Activated B cell treated with CpG ODN at 0.5 μM for 24 hours (primary cell): ENCODE results near the gene GFOD2. TPM values are rescaled to one million over a fixed set of nuclear protein-coding genes. Genes with fewer than 3 reads are reported as not detected.

Experiments
- ATAC-seq: fragments of 200-7000 bp; cut with Tn5 transposase; one replicate; pipeline ENCODE4 v1.10.0; 2021; ENCODE audit warnings: low read depth, mild to moderate bottlenecking, moderate library complexity
- CTCF ChIA-PET: fragments of 350-600 bp; sonication (Branson Sonifier 250); formaldehyde crosslinking; loops from one replicate; lab custom pipeline; 2021; ENCODE audit warnings: antibody characterized with exemption; lab: Charles Lee
- POLR2A ChIA-PET: fragments of 350-600 bp; sonication (Branson Sonifier 250); formaldehyde crosslinking; loops from one replicate; lab custom pipeline; 2021; ENCODE audit warnings: antibody characterized with exemption; lab: Charles Lee
- DNase-seq: peaks from one replicate; pipeline ENCODE4 v3.0.0; 2022
- H3K27ac Mint-ChIP-seq: one replicate; pipeline ENCODE4 v1.8.0; 2020; ENCODE audit warnings: mixed read lengths
- H3K27me3 Mint-ChIP-seq: one replicate; pipeline ENCODE4 v1.8.0; 2021; ENCODE audit warnings: mixed read lengths
- H3K36me3 Mint-ChIP-seq: one replicate; pipeline ENCODE4 v1.8.0; 2021; ENCODE audit warnings: low read depth, mixed read lengths
- H3K4me1 Mint-ChIP-seq: one replicate; pipeline ENCODE4 v1.8.0; 2021; ENCODE audit warnings: mixed read lengths
- H3K4me3 Mint-ChIP-seq: one replicate; pipeline ENCODE4 v1.8.0; 2020; ENCODE audit warnings: mild to moderate bottlenecking, mixed read lengths
- H3K9me3 Mint-ChIP-seq: one replicate; pipeline ENCODE4 v1.8.0; 2020; ENCODE audit warnings: mixed read lengths
- intact Hi-C: fragments of 100-400 bp; cut with micrococcal nuclease; formaldehyde crosslinking; loops from one replicate; pipeline ENCODE4 v1.15.1; 2024
- total RNA-seq: library from RNA; stranded (reverse); gene quantifications from 2 replicates; pipeline ENCODE4 v1.2.3, GENCODE V29; 2022
- TF ChIP-seq, protein P1 (sequence below): fragments of 200-600 bp; IDR thresholded peaks from one replicate; pipeline ENCODE4 v1.8.0; 2022; ENCODE audit warnings: antibody characterized with exemption, mild to moderate bottlenecking

The GFOD2 gene
- total RNA-seq, 1 donor from 2014 or later, result 12.6 TPM

DNA sequence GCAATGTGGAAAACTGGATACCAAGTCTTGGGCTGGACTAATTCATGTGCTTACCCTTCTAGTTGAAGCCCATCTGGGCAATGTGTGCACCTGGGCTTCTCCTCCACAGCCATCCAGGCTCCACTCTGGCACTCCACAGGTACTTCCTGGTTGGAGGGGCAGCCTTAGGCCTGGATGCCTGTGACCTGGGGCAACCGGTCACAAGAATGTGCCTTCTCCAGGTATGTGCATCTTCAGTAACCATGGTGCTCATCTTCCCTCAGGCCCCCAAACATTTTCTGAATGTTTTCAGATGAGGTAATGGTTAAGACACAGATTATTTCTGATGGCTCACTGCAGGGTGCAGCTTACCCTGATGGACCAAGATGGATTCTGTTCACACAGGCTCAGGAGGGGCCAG is 41.4 kb downstream of the GFOD2 start:
- CTCF ChIA-PET, result no interaction called here
- H3K36me3 Mint-ChIP-seq, result peaks cover 22% of the 10 kb centered on the region
- H3K4me3 Mint-ChIP-seq, result no peak overlapping the region
- intact Hi-C loops, result no loop called here
- no peak for DNase-seq
- H3K27me3 Mint-ChIP-seq, result no peaks in the 10 kb centered on the region
- peaks cover 19% of the 10 kb centered on the region for H3K4me1 Mint-ChIP-seq
- TF ChIP-seq, protein P1, sequence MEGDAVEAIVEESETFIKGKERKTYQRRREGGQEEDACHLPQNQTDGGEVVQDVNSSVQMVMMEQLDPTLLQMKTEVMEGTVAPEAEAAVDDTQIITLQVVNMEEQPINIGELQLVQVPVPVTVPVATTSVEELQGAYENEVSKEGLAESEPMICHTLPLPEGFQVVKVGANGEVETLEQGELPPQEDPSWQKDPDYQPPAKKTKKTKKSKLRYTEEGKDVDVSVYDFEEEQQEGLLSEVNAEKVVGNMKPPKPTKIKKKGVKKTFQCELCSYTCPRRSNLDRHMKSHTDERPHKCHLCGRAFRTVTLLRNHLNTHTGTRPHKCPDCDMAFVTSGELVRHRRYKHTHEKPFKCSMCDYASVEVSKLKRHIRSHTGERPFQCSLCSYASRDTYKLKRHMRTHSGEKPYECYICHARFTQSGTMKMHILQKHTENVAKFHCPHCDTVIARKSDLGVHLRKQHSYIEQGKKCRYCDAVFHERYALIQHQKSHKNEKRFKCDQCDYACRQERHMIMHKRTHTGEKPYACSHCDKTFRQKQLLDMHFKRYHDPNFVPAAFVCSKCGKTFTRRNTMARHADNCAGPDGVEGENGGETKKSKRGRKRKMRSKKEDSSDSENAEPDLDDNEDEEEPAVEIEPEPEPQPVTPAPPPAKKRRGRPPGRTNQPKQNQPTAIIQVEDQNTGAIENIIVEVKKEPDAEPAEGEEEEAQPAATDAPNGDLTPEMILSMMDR, result no peak
- no peak for ATAC-seq
- H3K9me3 Mint-ChIP-seq, result no peaks in the 10 kb centered on the region
- POLR2A ChIA-PET, result interaction anchor here (0.6 to 1.1 kb wide), 4 partner anchors 20 to 345 kb away, joined by 3 to 6 read pairs (median 4); partner anchors contain the start of genes CARMIL2 and NUTF2
- H3K27ac Mint-ChIP-seq, result no peak overlapping the region

DNA sequence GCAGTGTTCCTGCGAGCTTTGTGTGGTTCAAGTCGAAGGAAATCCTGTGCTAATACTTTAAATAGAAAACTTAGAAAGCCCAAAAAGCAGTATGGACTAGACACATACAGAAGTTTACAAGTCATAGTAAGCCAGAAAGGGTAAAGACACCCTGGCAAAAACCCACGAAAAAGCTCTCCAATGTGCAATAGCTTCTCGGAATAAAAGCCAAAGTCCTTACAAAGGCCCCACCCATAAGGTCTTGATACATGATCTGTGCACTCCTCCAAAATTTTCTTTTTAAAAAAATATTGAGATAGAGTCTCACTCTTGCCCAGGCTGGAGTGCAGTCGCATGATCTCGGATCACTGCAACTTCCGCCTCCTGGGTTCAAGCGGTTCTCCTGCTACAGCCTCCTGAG is 42.2 kb downstream of the GFOD2 start:
- Mint-ChIP-seq H3K36me3 (peaks cover 18% of the 10 kb centered on the region), H3K4me1 (peaks cover 23% of the 10 kb centered on the region), H3K27ac (no peak overlapping the region), H3K27me3 (no peaks in the 10 kb centered on the region), H3K4me3 (no peak overlapping the region), H3K9me3 (no peaks in the 10 kb centered on the region)
- intact Hi-C loops, result no loop called here
- POLR2A ChIA-PET, result interaction anchor here (0.9 kb wide), 1 partner anchor 17 kb away, joined by 3 read pairs; the partner anchor contains the start of gene ACD
- CTCF ChIA-PET, result no interaction called here
- ATAC-seq (no peak), DNase-seq (no peak)
- TF ChIP-seq, protein P1, result no peak

DNA sequence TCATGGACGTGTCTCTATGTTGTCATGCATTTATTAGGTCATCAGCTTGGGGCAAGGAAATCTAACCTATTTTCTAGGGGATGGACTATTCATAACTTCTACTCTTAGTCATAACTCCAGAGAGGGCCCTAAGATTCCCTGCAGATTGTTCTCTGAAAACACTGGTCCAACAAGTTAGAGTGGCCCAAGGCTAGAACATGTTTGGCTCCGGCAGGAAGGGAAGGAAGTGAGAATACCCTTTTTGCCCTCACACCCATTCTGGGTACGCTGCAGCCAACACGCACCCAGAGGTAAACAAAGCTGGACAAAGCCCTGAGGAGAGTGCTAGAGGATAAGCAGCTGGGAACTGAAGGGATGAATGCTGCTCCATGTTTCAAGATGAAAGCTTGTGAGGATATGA is 42.6 kb downstream of the GFOD2 start:
- CTCF ChIA-PET, result no interaction called here
- peaks cover 23% of the 10 kb centered on the region for H3K4me1 Mint-ChIP-seq
- H3K4me3 Mint-ChIP-seq, result no peak overlapping the region
- DNase-seq, result no peak
- peak overlapping the region; percentile 35 for H3K27ac Mint-ChIP-seq
- intact Hi-C loops, result no loop called here
- peaks cover 16% of the 10 kb centered on the region for H3K36me3 Mint-ChIP-seq
- ATAC-seq, result no peak
- no peaks in the 10 kb centered on the region for H3K27me3 Mint-ChIP-seq
- TF ChIP-seq, protein P1, result no peak
- no peaks in the 10 kb centered on the region for H3K9me3 Mint-ChIP-seq
- POLR2A ChIA-PET, result interaction anchor here (0.9 kb wide), 1 partner anchor 16 kb away, joined by 3 read pairs; the partner anchor contains the start of gene ACD

DNA sequence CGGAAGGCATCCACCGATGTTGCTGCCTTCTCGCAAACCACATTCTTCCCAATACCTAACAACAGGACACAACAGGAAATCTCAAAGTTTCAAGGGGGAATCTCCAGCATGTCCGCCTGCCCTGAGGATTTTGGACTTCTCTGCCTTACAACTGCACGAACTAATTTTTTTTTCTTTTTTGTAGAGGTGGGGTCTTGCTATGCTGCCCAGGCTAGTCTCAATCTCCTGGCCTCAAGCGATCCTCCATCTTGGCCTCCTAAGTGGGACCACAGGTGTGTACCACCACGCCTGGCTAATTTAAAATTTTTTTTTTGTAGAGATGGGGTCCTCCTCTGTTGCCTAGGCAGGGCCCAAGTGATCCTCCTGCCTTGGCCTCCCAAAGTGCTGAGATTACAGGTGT is 43.1 kb downstream of the GFOD2 start:
- H3K4me1 Mint-ChIP-seq, result peaks cover 23% of the 10 kb centered on the region
- DNase-seq, result no peak
- TF ChIP-seq, protein P1, result no peak
- ChIA-PET POLR2A (no interaction called here), CTCF (no interaction called here)
- H3K27me3 Mint-ChIP-seq, result no peaks in the 10 kb centered on the region
- intact Hi-C loops, result no loop called here
- H3K9me3 Mint-ChIP-seq, result no peaks in the 10 kb centered on the region
- H3K36me3 Mint-ChIP-seq, result peaks cover 16% of the 10 kb centered on the region
- no peak overlapping the region for H3K4me3 Mint-ChIP-seq
- no peak for ATAC-seq
- no peak overlapping the region for H3K27ac Mint-ChIP-seq

DNA sequence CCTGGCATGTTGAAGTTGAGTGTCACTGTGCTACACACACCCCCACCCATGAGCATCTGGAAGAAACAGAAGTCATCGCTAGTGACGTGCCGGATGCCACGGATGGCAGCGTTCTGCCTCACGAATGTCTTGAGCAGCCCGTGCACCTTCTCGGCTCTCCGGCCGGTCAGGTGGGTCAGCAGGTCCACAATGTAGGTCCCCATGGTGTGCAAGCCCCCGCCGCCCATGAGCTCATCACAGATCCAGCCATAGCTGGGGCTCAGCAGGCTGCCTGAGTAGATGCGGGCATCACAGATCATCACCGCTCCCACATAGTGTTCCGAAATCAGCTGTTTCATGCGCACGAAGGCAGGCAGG is 43.6 kb downstream of the GFOD2 start:
- ChIA-PET POLR2A (no interaction called here), CTCF (no interaction called here)
- intact Hi-C loops, result no loop called here
- ATAC-seq, result no peak
- no peak overlapping the region for H3K4me3 Mint-ChIP-seq
- DNase-seq, result no peak
- TF ChIP-seq, protein P1, result no peak
- H3K9me3 Mint-ChIP-seq, result no peaks in the 10 kb centered on the region
- no peaks in the 10 kb centered on the region for H3K27me3 Mint-ChIP-seq
- H3K36me3 Mint-ChIP-seq, result peaks cover 16% of the 10 kb centered on the region
- H3K27ac Mint-ChIP-seq, result no peak overlapping the region
- H3K4me1 Mint-ChIP-seq, result peaks cover 23% of the 10 kb centered on the region
